DND-41 (cell line): ENCODE results near the gene TELO2.

Source experiments
- ATAC-seq: fragments of 200-7000 bp; cut with Tn5 transposase; 3 replicates; pipeline ENCODE4 v1.9.1; 2021; ENCODE audit warnings: low read depth; ENCODE audit not compliant: insufficient read depth
- DNase-seq: peaks from one replicate; pipeline ENCODE4 v3.0.0-alpha.2; 2020
- H2AFZ ChIP-seq: 2 replicates; pipeline ENCODE4 v1.6.0; 2012; ENCODE audit warnings: low read depth, low read length
- H3K27ac ChIP-seq: 2 replicates; pipeline ENCODE4 v1.5.1; 2012; ENCODE audit warnings: low read length, inconsistent platforms
- H3K27me3 ChIP-seq: fragments of 200-600 bp; sonication (generic); 2 replicates; pipeline ENCODE4 v1.6.0; 2012; ENCODE audit warnings: low read length, mild to moderate bottlenecking, inconsistent platforms; ENCODE audit not compliant: insufficient read depth, poor library complexity
- H3K36me3 ChIP-seq: 2 replicates; pipeline ENCODE4 v1.5.1; 2012; ENCODE audit warnings: low read length, inconsistent platforms; ENCODE audit not compliant: insufficient read depth
- H3K4me1 ChIP-seq: 2 replicates; pipeline ENCODE4 v1.5.1; 2012; ENCODE audit warnings: mild to moderate bottlenecking, low read length; ENCODE audit not compliant: insufficient read depth
- H3K4me2 ChIP-seq: 2 replicates; pipeline ENCODE4 v1.6.0; 2012; ENCODE audit warnings: mild to moderate bottlenecking, moderate library complexity, low read length, inconsistent platforms; ENCODE audit not compliant: insufficient read depth
- H3K4me3 ChIP-seq, 2 experiments: fragments of 200-600 bp in 1 of 2; shearing (Covaris generic) in 1 of 2; 2 replicates each; pipeline ENCODE4 v1.5.1; 2012 to 2016; ENCODE audit warnings: inconsistent platforms in 2 of 2, low read length in 2 of 2, mild to moderate bottlenecking in 2 of 2, low read depth in 1 of 2, moderate library complexity in 1 of 2
- H3K79me2 ChIP-seq: 2 replicates; pipeline ENCODE4 v1.6.0; 2012; ENCODE audit warnings: low read length, inconsistent platforms; ENCODE audit not compliant: insufficient read depth
- H3K9ac ChIP-seq: 2 replicates; pipeline ENCODE4 v1.6.0; 2012; ENCODE audit warnings: low read depth, mild to moderate bottlenecking, inconsistent platforms, low read length, moderate library complexity
- H3K9me3 ChIP-seq: 2 replicates; pipeline ENCODE4 v1.5.1; 2012; ENCODE audit warnings: low read length, moderate library complexity, mild to moderate bottlenecking, inconsistent platforms; ENCODE audit not compliant: insufficient read depth, severe bottlenecking
- H4K20me1 ChIP-seq: 2 replicates; pipeline ENCODE4 v1.6.0; 2012; ENCODE audit warnings: low read length; ENCODE audit not compliant: insufficient read depth
- CTCF ChIP-seq: IDR thresholded peaks from 2 replicates; pipeline ENCODE4 v1.5.1; 2012; ENCODE audit warnings: borderline replicate concordance, low read length, moderate library complexity, mild to moderate bottlenecking; ENCODE audit not compliant: poor library complexity, severe bottlenecking; ENCODE audit errors: extremely low read depth
- EZH2 ChIP-seq: IDR thresholded peaks from 3 replicates; pipeline ENCODE4 v1.6.1; 2012; ENCODE audit warnings: borderline replicate concordance, low read depth, mild to moderate bottlenecking, moderate library complexity, low read length, inconsistent platforms; ENCODE audit not compliant: severe bottlenecking

TELO2 gene

GRCh38 chr16:1512774-1513173 is 19.6 kb downstream of the TELO2 start:
- DNase-seq (no peak), ATAC-seq (no peak)
- no peak overlapping the region for H3K27ac ChIP-seq
- no peak overlapping the region for H3K4me3 ChIP-seq
- H3K4me1 ChIP-seq: no peaks in the 10 kb centered on the region
- H4K20me1 ChIP-seq: no peaks in the 10 kb centered on the region; the same call in 1 of the 2 replicates
- no peak overlapping the region for H3K9ac ChIP-seq
- TF ChIP-seq CTCF (no peak), EZH2 (no peak)
- H3K36me3 ChIP-seq: peaks cover 34% of the 10 kb centered on the region
- no peaks in the 10 kb centered on the region for H3K27me3 ChIP-seq
- no peaks in the 10 kb centered on the region for H3K9me3 ChIP-seq
- H2AFZ ChIP-seq: no peak overlapping the region
- no peak overlapping the region for H3K4me2 ChIP-seq
- H3K79me2 ChIP-seq: no peaks in the 10 kb centered on the region

GRCh38 chr16:1514507-1514906 is 21.3 kb downstream of the TELO2 start:
- Histone ChIP-seq H4K20me1 (no peaks in the 10 kb centered on the region; the same call in 1 of the 2 replicates), H3K79me2 (no peaks in the 10 kb centered on the region), H3K27ac (no peak overlapping the region), H3K4me3 (no peak overlapping the region), H2AFZ (no peak overlapping the region), H3K4me2 (no peak overlapping the region), H3K9ac (no peak overlapping the region), H3K36me3 (peaks cover 22% of the 10 kb centered on the region), H3K27me3 (no peaks in the 10 kb centered on the region), H3K4me1 (no peaks in the 10 kb centered on the region), H3K9me3 (no peaks in the 10 kb centered on the region)
- TF ChIP-seq EZH2: no peak
- no peak for TF ChIP-seq CTCF
- ATAC-seq: no peak
- no peak for DNase-seq

- DNase-seq (no peak), ATAC-seq (no peak)
- Histone ChIP-seq H3K9me3 (no peaks in the 10 kb centered on the region), H3K79me2 (no peaks in the 10 kb centered on the region), H3K27ac (no peak overlapping the region), H3K4me3 (no peak overlapping the region), H3K36me3 (no peaks in the 10 kb centered on the region), H3K4me2 (no peak overlapping the region), H3K4me1 (no peaks in the 10 kb centered on the region), H2AFZ (no peak overlapping the region), H3K9ac (no peak overlapping the region), H3K27me3 (no peaks in the 10 kb centered on the region), H4K20me1 (no peaks in the 10 kb centered on the region)
- no peak for TF ChIP-seq CTCF
- no peak for TF ChIP-seq EZH2
These were observed 25.5 kb downstream of the TELO2 start for GRCh38 chr16:1518626-1519135.

- Histone ChIP-seq H3K36me3 (no peaks in the 10 kb centered on the region), H2AFZ (no peak overlapping the region), H3K9me3 (no peaks in the 10 kb centered on the region), H4K20me1 (no peaks in the 10 kb centered on the region), H3K9ac (no peak overlapping the region), H3K27me3 (no peaks in the 10 kb centered on the region), H3K79me2 (no peaks in the 10 kb centered on the region), H3K27ac (no peak overlapping the region), H3K4me3 (no peak overlapping the region), H3K4me1 (no peaks in the 10 kb centered on the region), H3K4me2 (no peak overlapping the region)
- no peak for DNase-seq
- TF ChIP-seq EZH2 (no peak), CTCF (no peak)
- no peak for ATAC-seq
These were observed 26.7 kb downstream of the TELO2 start for GRCh38 chr16:1519831-1520230.
